Stimulated activated CD4-positive, alpha-beta T cell treated with anti-CD3 and anti-CD28 coated beads, Interleukin-15, amount 100 ng/mL, for 1 hour (primary cell): ENCODE data around the gene IL17D.

ENCODE experiments used
- DNase-seq, 2 donors: peaks; one replicate each; pipeline ENCODE4 v3.0.0-alpha.2; 2020; ENCODE audit warnings: low read depth in 1 of 2, low spot score in 1 of 2

IL17D gene

DNA sequence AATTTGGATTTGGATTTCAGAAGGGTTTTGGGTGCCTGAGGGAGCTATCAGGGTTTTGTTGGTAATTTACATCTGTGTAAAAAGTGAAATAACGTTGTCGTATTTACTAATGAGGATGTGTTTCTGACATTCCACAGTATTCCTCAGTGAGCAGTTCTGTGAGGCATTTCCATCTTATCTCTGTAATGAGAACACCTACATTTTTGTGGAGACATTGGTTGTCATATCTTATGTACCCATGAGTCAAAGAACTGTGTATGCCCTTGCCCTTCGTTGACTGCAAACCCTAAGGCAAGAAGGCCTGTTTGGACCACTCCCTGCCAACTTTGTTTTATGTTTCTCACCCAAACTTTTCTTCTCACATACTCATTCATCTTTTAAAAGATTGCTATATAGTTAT lies 14.2 kb upstream of the IL17D start:
- no peak for DNase-seq

DNA sequence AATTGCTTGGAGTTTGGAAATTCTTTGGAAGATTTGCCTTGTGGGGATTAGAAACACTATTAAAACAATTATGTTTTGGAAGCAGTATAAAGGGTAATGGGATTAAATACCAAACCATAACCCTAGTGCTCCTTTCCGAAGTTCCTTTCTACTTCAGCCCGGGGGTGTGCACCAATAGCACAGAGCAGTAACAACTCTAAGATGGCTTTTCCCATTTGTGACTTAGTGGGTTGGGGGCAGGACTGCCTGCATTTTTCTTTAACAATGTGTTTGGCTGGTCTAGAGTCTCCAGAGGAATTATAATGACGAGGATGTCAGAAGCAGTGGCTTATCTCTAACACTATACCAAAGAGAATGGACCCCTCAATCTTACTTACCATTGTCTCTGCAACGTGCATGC lies 11.9 kb upstream of the IL17D start:
- no peak for DNase-seq

DNA sequence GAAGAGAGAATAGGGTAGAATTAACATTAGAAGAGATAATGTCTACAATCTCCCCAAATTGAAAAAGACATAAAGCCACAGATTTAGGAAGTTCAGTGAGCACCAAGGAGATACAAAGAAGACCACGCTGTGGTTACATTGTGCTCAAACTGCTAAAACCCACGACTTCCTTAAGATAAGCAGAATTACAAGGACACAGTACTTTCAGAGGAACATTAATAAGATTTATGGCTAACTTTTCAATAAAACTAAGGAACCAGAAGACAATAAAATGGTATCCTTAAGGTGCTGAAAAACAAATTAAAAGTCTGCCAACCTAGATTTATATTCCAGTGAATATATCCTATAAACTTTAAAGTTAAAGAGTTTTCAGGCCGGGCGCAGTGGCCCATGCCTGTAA lies 7.4 kb upstream of the IL17D start:
- no peak for DNase-seq

DNA sequence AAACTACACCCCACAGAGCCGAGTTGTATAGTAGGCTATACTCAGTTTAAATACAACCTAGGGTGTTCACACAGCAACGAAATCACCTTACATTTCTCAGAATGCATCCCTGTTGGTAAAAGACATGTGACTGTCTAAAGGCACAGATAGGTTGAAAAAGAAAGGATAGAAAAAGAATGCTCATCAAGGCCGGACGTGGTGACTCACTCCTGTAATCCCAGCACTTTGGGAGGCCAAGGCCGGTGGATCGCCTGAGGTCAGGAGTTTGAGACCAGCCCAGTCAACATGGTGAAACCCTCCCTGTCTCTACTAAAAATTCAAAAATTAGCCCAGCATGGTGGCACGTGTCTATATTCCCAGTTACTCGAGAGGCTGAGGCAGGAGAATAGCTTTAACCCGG lies 3.8 kb upstream of the IL17D start:
- DNase-seq, result no peak

DNA sequence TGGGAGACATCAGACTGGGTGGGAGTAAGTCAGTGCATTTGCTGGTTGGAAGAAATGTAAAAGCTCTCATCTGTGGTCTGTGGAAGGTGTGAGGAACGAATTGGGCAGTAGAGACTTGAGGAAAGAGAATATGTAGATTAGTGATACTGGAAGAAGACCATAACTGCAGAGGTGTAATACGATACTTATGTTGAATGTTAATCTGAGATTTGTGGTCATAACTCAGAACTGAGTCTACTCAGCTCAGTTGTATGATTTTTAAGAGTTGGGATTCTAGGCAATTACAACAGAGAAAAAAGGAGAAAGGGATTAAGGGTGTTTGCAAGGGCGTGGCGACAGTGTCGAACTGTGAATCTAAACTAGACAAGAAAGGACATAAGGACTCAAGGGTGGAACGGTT lies 3.2 kb upstream of the IL17D start:
- DNase-seq, result no peak

DNA sequence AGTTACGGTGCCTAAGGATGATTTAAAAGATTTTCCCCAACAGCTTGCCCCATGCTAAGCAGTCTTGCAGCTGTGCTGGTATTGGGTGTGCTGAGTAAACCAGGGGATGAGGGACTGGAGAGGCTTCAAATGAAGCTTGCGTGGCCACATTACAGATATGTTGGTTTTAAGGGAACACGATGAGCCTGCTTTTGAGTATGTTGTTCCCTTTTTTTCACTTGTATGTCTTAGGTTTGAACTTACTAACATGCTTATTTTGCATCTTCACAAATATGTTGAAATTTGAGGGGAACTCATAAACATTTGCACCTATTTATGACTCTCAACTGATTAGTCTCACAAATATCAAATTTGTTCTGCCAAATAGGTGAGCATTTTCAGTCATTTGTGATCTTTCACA lies 2.0 kb upstream of the IL17D start:
- DNase-seq, result no peak

DNA sequence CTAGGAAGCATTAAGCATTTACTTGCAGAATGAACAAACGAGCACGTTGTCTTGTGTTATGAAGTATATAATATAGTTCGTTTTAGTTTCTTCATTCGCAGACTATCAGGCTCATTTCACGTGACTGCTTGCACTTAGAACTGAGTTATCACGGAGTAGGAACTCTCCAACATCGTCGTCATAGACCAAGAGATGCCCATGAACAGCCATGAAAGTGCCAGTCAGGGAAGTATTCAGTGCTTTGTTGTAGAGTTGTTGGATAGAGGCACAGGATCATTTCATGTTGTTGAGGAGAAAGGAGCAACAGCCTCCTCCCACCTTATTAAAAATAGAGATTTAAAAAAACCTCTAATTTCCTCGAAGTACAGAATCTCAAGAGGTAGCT lies 977 bp upstream of the IL17D start:
- no peak for DNase-seq

DNA sequence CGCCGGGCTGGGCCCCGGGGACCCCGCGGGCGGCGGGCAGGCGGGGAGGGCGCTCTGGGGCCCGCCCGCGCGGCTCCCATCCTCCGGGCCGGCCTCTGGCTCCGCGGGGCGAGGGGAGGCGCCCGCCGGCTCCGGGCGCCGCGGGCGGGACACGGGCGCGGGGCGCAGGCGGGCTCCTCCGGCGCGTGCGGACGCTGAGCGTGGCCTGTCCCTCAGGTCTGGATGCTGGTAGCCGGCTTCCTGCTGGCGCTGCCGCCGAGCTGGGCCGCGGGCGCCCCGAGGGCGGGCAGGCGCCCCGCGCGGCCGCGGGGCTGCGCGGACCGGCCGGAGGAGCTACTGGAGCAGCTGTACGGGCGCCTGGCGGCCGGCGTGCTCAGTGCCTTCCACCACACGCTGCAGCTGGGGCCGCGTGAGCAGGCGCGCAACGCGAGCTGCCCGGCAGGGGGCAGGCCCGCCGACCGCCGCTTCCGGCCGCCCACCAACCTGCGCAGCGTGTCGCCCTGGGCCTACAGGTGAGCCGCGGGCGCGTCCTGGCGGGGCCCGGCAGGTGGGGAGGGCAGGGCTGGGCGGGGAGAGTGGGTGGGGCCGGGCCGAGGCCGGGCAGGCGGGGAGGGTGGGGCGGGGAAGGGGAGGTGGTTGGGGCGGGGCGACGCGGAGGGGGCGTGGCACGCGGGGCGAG lies 420 bp downstream of the IL17D start:
- DNase-seq, result peak; percentile 49 to 71

DNA sequence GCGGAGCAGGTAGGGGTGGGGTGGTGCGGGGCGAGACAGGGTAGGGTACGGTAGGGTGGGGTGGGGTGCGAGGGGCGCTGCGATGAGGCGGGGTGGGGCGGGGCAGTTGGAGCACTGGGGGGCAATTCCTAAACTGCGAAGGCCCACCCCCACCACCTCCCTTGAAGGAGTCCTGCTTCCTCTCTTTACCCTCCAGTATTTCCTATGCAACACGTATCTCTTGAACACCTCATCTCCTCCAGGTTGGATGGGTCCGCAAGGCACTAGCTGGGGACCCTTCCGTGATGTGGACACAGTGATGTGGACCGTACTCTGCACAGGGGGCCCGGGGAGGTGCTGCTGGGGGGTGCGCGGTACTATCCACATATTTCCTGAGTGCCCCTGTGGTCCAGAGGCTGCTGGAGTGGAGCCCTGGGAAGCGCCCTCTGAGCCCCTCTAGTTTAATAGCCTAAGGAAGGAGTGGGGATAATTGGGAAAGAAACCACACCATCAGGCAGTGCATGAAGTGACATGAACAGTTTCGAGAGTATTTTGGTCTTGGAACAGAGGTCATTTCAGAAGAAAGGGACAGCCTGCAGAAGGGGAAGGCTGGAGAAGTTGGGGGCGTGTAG lies 1.1 kb downstream of the IL17D start:
- DNase-seq, result no peak

DNA sequence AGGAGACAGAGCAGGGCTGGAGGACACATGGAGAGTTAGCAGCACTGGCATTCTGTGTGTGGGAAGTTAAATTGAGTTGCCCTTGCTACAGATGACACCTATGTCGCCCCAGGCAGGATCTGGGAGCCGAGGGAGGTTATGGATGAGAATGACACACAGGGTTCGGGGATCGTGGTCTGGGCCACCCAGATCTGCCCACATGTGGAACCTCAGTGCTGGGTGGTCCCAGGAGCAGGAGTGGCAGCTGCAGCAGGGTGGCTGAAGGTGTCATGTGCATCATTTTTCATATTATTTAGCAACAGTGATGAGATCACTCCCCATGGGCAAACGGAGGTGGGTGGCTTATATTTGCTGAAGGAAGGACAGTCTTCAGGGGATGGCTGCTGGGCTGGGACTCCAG lies 3.2 kb downstream of the IL17D start:
- no peak for DNase-seq

DNA sequence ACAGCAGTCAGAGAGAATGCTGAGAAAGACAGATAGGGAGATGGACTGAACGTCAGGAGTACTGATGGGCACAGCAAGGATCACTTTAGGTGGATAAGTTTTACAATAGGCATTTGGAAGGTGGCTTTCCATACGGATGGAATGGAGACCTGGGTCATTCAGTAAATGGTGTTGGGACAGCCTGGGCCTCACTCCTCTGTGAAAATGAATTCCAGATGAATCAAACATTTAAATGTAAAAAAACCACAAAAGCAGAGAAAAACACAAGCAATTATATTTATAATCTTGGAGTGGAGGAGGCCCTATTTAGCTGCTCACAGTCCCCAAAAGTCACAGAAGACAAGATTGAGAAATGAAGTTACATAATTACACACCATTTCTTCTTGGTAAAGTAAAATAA lies 4.7 kb downstream of the IL17D start:
- DNase-seq, result no peak

DNA sequence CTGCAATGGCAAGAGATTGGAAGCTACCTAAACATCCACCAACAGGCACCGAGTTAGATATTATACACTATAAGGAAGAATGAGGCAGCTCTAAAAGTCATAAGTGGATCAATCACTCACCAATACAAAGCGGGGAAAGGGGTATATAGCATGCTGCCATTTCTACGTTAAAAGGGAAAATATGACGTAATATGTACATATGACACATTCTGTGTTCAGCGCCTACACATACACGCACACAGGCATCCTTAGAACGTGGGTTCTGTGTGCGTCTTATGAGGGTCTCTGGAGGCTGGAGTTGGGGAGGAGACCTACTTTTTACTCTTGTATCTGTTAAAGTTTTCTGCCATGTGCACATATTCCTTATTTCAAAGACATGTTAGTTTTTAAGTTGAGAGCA lies 5.9 kb downstream of the IL17D start:
- no peak for DNase-seq

DNA sequence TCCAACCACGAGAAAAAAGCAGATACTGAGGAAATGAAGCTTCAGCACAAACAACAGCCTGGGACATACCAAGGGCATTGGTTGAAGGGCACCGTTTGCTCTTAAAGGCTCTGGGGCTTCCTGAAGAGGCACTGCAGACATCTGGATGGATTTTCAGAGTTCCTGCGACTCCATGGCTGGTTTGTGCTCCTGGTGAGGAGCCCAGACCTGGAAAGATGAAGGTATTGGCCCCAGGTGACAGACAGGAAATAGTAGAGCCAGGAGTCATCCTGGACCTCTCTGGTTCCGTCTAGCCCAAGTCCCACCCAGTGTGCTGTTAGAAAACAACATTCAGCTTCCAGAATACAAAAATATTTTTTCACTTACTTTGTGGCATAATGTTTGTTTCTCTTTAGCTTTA lies 6.3 kb downstream of the IL17D start:
- no peak for DNase-seq

DNA sequence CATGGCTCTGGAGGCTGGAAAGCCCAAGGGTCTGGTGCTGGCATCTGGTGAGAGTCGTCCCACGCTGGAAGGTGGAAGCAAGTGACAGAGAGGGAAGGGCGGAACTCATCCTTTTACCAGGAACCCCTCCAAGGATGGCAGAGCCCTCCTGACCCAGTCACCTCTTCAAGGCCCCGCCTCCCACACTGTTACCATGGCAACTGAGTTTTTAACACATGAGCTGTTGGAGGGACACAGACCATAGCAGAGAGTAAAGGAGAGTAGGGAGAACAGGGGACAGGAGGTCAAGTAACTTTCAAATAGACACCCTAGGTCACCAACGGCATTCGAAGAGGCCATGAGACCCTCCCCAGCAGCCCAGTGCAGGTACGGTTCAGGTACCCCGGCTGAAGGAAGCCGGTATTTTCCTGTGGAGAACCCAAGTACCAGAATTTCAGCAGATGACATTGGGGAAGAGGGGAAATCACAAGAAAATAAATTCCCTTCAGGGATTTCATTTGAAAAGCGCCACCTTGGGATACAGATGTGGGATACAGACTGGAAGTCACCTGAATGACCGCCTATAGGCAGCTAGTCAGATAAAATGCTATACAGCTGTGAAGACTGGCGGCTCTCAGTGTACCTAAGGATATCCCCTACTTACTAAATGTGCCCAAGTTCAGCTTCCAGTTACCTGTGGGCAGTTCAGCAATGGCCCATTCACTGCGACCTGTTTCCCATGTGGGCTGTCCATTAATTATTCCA lies 8.0 kb downstream of the IL17D start:
- no peak for DNase-seq

DNA sequence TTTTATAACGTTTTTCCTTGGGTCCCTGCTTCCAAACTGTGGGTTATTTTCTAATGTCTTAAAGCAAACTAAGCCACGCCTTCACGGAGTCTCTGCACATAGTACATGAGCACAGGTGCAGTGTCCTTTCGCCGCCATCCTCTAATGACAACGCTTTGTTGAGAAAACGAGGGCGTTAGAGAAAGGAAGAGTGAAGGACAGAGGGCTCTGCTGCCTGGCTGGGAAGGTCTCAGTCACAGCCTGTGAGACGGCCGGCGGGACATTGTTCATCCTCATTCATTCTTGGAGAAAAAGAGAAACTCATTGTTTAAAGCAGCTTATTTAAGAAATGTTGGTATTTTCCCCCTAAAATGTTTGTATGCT lies 9.5 kb downstream of the IL17D start:
- no peak for DNase-seq

DNA sequence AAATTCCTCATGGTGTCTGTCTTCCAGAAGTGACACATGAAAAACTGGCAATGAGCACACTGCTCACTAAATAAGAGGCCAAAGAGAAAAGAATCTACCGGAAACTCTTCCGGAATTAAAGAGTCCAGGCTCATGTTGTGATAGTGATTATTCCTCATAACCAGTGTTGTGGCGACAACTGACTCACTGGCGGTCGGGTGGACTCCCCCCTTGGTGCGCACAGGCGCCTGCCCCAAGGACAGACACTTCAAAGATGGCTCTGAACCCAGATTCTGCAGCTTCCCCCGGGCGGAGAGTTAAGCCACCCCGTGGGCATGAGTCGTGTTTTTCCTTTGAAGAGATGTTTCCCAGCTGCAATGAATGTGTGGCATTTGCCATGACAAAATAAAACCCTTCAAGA lies 10.3 kb downstream of the IL17D start:
- no peak for DNase-seq

DNA sequence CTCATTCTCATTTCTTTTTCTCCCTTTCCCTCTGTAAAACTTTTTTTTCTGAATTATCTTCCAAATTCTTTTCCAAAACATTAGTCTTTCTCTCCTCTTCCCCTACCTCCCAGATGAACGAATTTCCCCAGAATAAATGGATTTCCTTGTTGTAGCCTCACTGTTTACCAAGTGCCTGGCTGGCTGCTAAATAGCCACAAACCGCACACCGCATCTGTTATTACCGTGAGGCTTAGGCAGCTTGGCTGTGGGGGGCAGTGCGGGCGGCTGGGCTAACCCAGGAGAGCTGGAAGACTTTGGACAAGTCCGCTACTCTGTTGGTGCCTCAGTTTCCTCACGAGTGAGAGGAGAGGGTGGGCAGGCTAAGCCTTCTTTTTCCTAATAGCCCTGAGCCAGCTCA lies 10.7 kb downstream of the IL17D start:
- no peak for DNase-seq

DNA sequence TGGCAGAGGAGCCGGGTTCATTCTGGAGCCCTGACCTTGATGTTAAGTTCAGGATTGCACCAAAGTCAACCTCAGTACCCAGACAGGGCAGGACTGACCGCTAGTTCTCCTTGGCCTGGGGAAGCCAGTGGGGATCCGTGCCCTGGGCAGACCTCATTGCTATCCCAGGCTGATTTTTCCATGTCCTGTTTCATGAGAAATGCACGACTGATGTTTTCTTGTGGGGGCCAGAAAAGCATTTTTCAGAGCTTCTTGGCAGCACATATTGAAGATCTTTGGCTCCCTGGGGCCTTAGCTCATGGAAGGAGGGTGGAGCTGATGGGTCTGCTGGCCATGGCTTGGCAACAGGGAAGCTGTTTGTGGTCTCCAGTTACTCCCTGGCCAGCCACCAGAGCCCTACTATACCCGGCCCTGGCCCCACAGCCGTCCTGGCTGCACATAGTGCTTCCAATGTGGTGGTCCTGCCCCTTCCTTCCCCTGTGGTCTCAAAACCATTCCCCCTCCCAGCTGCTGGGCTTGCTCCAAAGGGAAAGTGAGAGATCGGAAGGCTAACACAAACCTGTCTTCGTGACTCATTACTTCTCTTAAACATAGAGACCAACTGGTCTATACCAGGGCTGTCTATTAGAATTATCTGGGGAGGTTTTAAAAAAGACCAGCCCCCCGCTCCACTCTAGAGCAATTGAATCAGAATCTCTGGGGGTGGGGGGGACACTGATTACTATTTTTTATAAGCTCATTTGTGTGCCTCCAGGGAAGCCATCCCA lies 11.2 kb downstream of the IL17D start:
- DNase-seq, result no peak

DNA sequence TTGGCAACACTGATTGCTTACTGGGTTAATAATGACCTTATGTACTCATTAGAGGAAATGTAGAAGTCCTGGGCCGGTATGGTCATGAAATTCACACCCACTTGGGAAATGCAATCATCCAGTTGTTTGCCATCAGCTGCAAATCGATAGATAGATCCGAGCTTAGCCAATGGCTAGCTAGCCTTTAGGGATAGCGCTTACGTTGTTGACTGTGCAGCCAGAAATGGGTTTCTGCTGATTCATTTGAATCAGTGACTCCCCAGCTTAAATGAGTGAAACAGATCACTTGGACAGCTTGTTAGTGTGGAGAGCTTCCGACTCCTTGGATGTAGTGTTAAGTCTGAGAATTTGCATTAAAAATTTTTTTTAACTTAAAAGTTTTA lies 11.8 kb downstream of the IL17D start:
- DNase-seq, result no peak

DNA sequence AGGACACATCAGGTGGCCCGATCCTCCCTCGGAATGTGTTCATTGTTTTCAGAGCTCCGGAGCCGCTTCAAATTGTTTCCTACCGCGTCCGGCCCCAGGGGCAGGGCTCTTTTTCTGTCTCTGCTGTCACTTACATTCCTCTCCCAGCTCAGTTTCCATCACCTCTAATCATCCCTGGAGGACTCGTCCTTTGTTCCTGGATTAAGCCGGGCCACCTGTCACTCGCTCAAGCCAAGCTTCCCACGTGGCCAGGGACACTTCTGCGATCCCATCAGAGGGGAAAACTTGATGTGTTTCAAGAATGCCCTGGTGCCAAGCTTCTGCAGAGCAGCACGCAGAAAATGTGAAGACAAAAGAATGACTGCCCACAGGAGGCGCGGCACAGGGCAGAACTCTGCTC lies 13.5 kb downstream of the IL17D start:
- DNase-seq, result no peak

DNA sequence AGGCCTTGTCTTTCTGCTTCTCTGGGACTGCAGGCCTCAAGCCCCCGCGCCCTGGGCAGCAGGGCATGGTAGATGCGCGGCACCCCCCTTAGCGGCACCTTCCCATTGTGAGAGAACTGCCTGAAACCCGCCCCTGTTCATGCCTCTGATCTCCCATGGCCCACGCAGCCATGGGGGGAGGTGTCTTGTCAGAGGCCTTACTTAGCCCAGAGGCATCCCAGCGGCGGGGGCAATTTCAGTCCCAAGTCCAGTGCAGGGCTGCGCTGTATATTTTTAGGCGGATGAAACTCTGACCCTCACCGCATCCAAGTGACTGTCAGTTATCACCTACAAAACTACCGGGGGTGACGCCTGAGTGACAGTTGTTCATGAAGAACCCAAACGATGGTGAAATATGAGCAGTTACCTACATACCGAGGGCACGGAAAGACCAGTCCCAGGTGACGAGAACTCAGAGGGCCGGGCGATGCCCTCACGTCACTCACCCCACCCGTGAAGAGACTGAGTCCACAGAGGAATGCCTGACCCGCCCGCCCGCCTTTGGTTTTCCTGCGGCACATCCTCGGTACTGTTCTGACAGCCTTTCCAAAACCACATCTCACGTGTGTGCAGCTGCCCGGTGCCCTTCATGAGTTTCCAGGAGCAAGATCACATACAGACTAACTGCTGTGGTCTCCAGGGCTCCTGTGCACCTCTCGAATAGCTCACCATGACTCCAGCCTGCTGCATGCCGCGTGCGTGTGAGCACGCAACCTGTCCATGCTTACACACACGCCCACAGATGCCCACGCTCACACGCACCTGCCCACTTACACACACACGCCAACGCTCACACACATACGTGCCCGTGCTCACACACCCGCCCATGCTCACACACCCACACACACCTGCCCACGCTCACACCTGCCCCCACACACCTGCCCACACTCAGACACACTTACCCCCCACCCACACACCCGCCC lies 14.4 kb downstream of the IL17D start:
- DNase-seq, result no peak
